ENCODE measurements around the gene GAREM1.

The GAREM1 gene

GRCh38 chr18:32280188-32280783 lies 190.4 kb downstream of the GAREM1 start:
- Histone ChIP-seq H2AFZ (ENCODE audit: low read length) (no peak overlapping the region), H3K4me2 (ENCODE audit: insufficient read depth, low read length, poor library complexity, severe bottlenecking) (no peak overlapping the region), H2BK120ac (ENCODE audit: low read depth, low read length) (no peak overlapping the region), H3K27ac (replicated peaks; ENCODE audit: low read length) (no peak overlapping the region), H2BK15ac (ENCODE audit: low read length) (no peak overlapping the region), H3K18ac (ENCODE audit: low read length) (no peak overlapping the region), H3K4me3 (ENCODE audit: low read length in 2 of 2) (no peak overlapping the region), H3K27me3 (ENCODE audit: control insufficient read depth in 3 of 3, insufficient read depth in 3 of 3, low read depth in 1 of 3, low read length in 3 of 3) (no peaks in the 10 kb centered on the region), H3K79me1 (ENCODE audit: low read depth, low read length) (no peaks in the 10 kb centered on the region), H2BK5ac (ENCODE audit: low read length) (no peak overlapping the region), H3K36me3 (replicated peaks in 1 of 2; ENCODE audit: control insufficient read depth in 2 of 2, insufficient read depth in 2 of 2, low read length in 2 of 2) (no peaks in the 10 kb centered on the region), H3K14ac (ENCODE audit: low read length) (no peak overlapping the region), H4K8ac (ENCODE audit: low read depth, low read length) (no peak overlapping the region), H2BK12ac (ENCODE audit: low read length) (no peak overlapping the region), H3K9ac (ENCODE audit: low read depth, low read length, poor library complexity) (no peak overlapping the region), H3K4me1 (ENCODE audit: control insufficient read depth in 2 of 2, insufficient read depth in 1 of 2, low read depth in 1 of 2, low read length in 2 of 2) (peaks cover 0 to 2% of the 10 kb centered on the region in 2 donors), H3K4ac (ENCODE audit: low read length) (no peak overlapping the region), H3K9me3 (replicated peaks in 1 of 2; ENCODE audit: control insufficient read depth in 2 of 2, insufficient read depth in 1 of 2, low read depth in 1 of 2, low read length in 2 of 2) (peaks cover 0 to 1% of the 10 kb centered on the region in 2 donors), H4K91ac (ENCODE audit: low read depth, low read length, poor library complexity) (no peak overlapping the region), H3K23ac (ENCODE audit: low read depth, low read length, poor library complexity) (no peak overlapping the region), H2AK5ac (ENCODE audit: low read depth, low read length) (no peak overlapping the region)
- WGBS, 2 donors (ENCODE audit: extremely low coverage in 2 of 2, insufficient read length in 2 of 2, insufficient replicate concordance in 1 of 2): no CpG with 5 or more reads among the region's 4 CpGs
- no peak for DNase-seq (ENCODE audit: low spot score)

- Histone ChIP-seq H3K27ac (replicated peaks; ENCODE audit: low read length) (no peak overlapping the region), H3K4me1 (ENCODE audit: control insufficient read depth in 2 of 2, insufficient read depth in 1 of 2, low read depth in 1 of 2, low read length in 2 of 2) (peaks cover 0 to 2% of the 10 kb centered on the region in 2 donors), H2AFZ (ENCODE audit: low read length) (no peak overlapping the region), H3K27me3 (ENCODE audit: control insufficient read depth in 3 of 3, insufficient read depth in 3 of 3, low read depth in 1 of 3, low read length in 3 of 3) (no peaks in the 10 kb centered on the region), H3K18ac (ENCODE audit: low read length) (no peak overlapping the region), H2AK5ac (ENCODE audit: low read depth, low read length) (no peak overlapping the region), H3K36me3 (replicated peaks in 1 of 2; ENCODE audit: control insufficient read depth in 2 of 2, insufficient read depth in 2 of 2, low read length in 2 of 2) (no peaks in the 10 kb centered on the region), H3K9me3 (replicated peaks in 1 of 2; ENCODE audit: control insufficient read depth in 2 of 2, insufficient read depth in 1 of 2, low read depth in 1 of 2, low read length in 2 of 2) (peaks cover 0 to 1% of the 10 kb centered on the region in 2 donors), H3K14ac (ENCODE audit: low read length) (no peak overlapping the region), H2BK12ac (ENCODE audit: low read length) (no peak overlapping the region), H3K9ac (ENCODE audit: low read depth, low read length, poor library complexity) (no peak overlapping the region), H3K4me3 (ENCODE audit: low read length in 2 of 2) (no peak overlapping the region), H3K4ac (ENCODE audit: low read length) (no peak overlapping the region), H3K79me1 (ENCODE audit: low read depth, low read length) (no peaks in the 10 kb centered on the region), H4K8ac (ENCODE audit: low read depth, low read length) (no peak overlapping the region), H2BK120ac (ENCODE audit: low read depth, low read length) (no peak overlapping the region), H2BK5ac (ENCODE audit: low read length) (no peak overlapping the region), H3K23ac (ENCODE audit: low read depth, low read length, poor library complexity) (no peak overlapping the region), H4K91ac (ENCODE audit: low read depth, low read length, poor library complexity) (no peak overlapping the region), H2BK15ac (ENCODE audit: low read length) (no peak overlapping the region), H3K4me2 (ENCODE audit: insufficient read depth, low read length, poor library complexity, severe bottlenecking) (no peak overlapping the region)
- DNase-seq (ENCODE audit: low spot score): no peak
- no CpG with 5 or more reads among the region's 4 CpGs for WGBS, 2 donors (ENCODE audit: extremely low coverage in 2 of 2, insufficient read length in 2 of 2, insufficient replicate concordance in 1 of 2)
Measured at GRCh38 chr18:32278177-32278799, 192.4 kb downstream of the GAREM1 start.

- peaks cover 0 to 2% of the 10 kb centered on the region in 2 donors for H3K4me1 ChIP-seq (ENCODE audit: control insufficient read depth in 2 of 2, insufficient read depth in 1 of 2, low read depth in 1 of 2, low read length in 2 of 2)
- no peaks in the 10 kb centered on the region for H3K27me3 ChIP-seq (ENCODE audit: control insufficient read depth in 3 of 3, insufficient read depth in 3 of 3, low read depth in 1 of 3, low read length in 3 of 3)
- no peak overlapping the region for H3K4me3 ChIP-seq (ENCODE audit: low read length in 2 of 2)
- H2BK12ac ChIP-seq (ENCODE audit: low read length): no peak overlapping the region
- H3K79me1 ChIP-seq (ENCODE audit: low read depth, low read length): no peaks in the 10 kb centered on the region
- H3K14ac ChIP-seq (ENCODE audit: low read length): no peak overlapping the region
- H4K8ac ChIP-seq (ENCODE audit: low read depth, low read length): no peak overlapping the region
- H3K36me3 ChIP-seq (replicated peaks in 1 of 2; ENCODE audit: control insufficient read depth in 2 of 2, insufficient read depth in 2 of 2, low read length in 2 of 2): no peaks in the 10 kb centered on the region
- H2AK5ac ChIP-seq (ENCODE audit: low read depth, low read length): no peak overlapping the region
- no peak overlapping the region for H3K27ac ChIP-seq (replicated peaks; ENCODE audit: low read length)
- no peak overlapping the region for H2BK120ac ChIP-seq (ENCODE audit: low read depth, low read length)
- no peak overlapping the region for H2BK15ac ChIP-seq (ENCODE audit: low read length)
- H3K23ac ChIP-seq (ENCODE audit: low read depth, low read length, poor library complexity): no peak overlapping the region
- H3K9me3 ChIP-seq (replicated peaks in 1 of 2; ENCODE audit: control insufficient read depth in 2 of 2, insufficient read depth in 1 of 2, low read depth in 1 of 2, low read length in 2 of 2): peaks cover 0 to 1% of the 10 kb centered on the region in 2 donors
- H3K18ac ChIP-seq (ENCODE audit: low read length): no peak overlapping the region
- WGBS, 2 donors (ENCODE audit: extremely low coverage in 2 of 2, insufficient read length in 2 of 2, insufficient replicate concordance in 1 of 2): no CpG with 5 or more reads among the region's 2 CpGs
- no peak overlapping the region for H2AFZ ChIP-seq (ENCODE audit: low read length)
- H4K91ac ChIP-seq (ENCODE audit: low read depth, low read length, poor library complexity): no peak overlapping the region
- H3K9ac ChIP-seq (ENCODE audit: low read depth, low read length, poor library complexity): no peak overlapping the region
- H3K4me2 ChIP-seq (ENCODE audit: insufficient read depth, low read length, poor library complexity, severe bottlenecking): no peak overlapping the region
- no peak overlapping the region for H3K4ac ChIP-seq (ENCODE audit: low read length)
- no peak overlapping the region for H2BK5ac ChIP-seq (ENCODE audit: low read length)
- no peak for DNase-seq (ENCODE audit: low spot score)
Measured at GRCh38 chr18:32277549-32277948, 193.1 kb downstream of the GAREM1 start.

GRCh38 chr18:32276906-32277305 lies 193.8 kb downstream of the GAREM1 start:
- Histone ChIP-seq H3K9ac (ENCODE audit: low read depth, low read length, poor library complexity) (no peak overlapping the region), H3K9me3 (replicated peaks in 1 of 2; ENCODE audit: control insufficient read depth in 2 of 2, insufficient read depth in 1 of 2, low read depth in 1 of 2, low read length in 2 of 2) (peaks cover 0 to 1% of the 10 kb centered on the region in 2 donors), H3K14ac (ENCODE audit: low read length) (no peak overlapping the region), H2AFZ (ENCODE audit: low read length) (no peak overlapping the region), H3K27ac (replicated peaks; ENCODE audit: low read length) (no peak overlapping the region), H3K4me1 (ENCODE audit: control insufficient read depth in 2 of 2, insufficient read depth in 1 of 2, low read depth in 1 of 2, low read length in 2 of 2) (peaks cover 0 to 2% of the 10 kb centered on the region in 2 donors), H2BK15ac (ENCODE audit: low read length) (no peak overlapping the region), H4K8ac (ENCODE audit: low read depth, low read length) (no peak overlapping the region), H2AK5ac (ENCODE audit: low read depth, low read length) (no peak overlapping the region), H3K4me3 (ENCODE audit: low read length in 2 of 2) (no peak overlapping the region), H3K27me3 (ENCODE audit: control insufficient read depth in 3 of 3, insufficient read depth in 3 of 3, low read depth in 1 of 3, low read length in 3 of 3) (no peaks in the 10 kb centered on the region), H4K91ac (ENCODE audit: low read depth, low read length, poor library complexity) (no peak overlapping the region), H3K23ac (ENCODE audit: low read depth, low read length, poor library complexity) (no peak overlapping the region), H2BK120ac (ENCODE audit: low read depth, low read length) (no peak overlapping the region), H2BK5ac (ENCODE audit: low read length) (no peak overlapping the region), H3K18ac (ENCODE audit: low read length) (no peak overlapping the region), H3K79me1 (ENCODE audit: low read depth, low read length) (no peaks in the 10 kb centered on the region), H3K36me3 (replicated peaks in 1 of 2; ENCODE audit: control insufficient read depth in 2 of 2, insufficient read depth in 2 of 2, low read length in 2 of 2) (no peaks in the 10 kb centered on the region), H3K4ac (ENCODE audit: low read length) (no peak overlapping the region), H3K4me2 (ENCODE audit: insufficient read depth, low read length, poor library complexity, severe bottlenecking) (no peak overlapping the region), H2BK12ac (ENCODE audit: low read length) (no peak overlapping the region)
- WGBS, 2 donors (ENCODE audit: extremely low coverage in 2 of 2, insufficient read length in 2 of 2, insufficient replicate concordance in 1 of 2): no CpG with 5 or more reads among the region's 4 CpGs
- no peak for DNase-seq (ENCODE audit: low spot score)

Data from neuronal stem cell (in vitro differentiated cells).